Neutrophil (primary cell): Measurements from ENCODE around the gene C1orf174.

Experiments
- H3K27ac ChIP-seq: fragments of 200-600 bp; sonication (generic); 2 replicates; pipeline ENCODE4 v1.5.1; 2016; ENCODE audit warnings: mild to moderate bottlenecking, moderate library complexity
- H3K27me3 ChIP-seq: fragments of 200-600 bp; sonication (generic); 2 replicates; pipeline ENCODE4 v1.6.0; 2016; ENCODE audit warnings: mild to moderate bottlenecking
- H3K36me3 ChIP-seq: fragments of 200-600 bp; sonication (generic); 2 replicates; pipeline ENCODE4 v1.5.1; 2017
- H3K4me1 ChIP-seq, 2 experiments: fragments of 200-600 bp in 1 of 2; sonication (generic) in 1 of 2; 1 replicate in 1 of 2; 2 replicates in 1 of 2; pipeline versions ENCODE4 v1.5.1 to v1.6.1; 2013 to 2016; ENCODE audit warnings: low read depth in 1 of 2, low read length in 1 of 2, mild to moderate bottlenecking in 1 of 2, moderate library complexity in 1 of 2; ENCODE audit not compliant: control insufficient read depth in 1 of 2, insufficient read depth in 1 of 2
- H3K4me3 ChIP-seq, 2 experiments: fragments of 200-600 bp in 1 of 2; sonication (generic) in 1 of 2; 1 replicate in 1 of 2; 2 replicates in 1 of 2; pipeline ENCODE4 v1.5.1; 2013 to 2016; ENCODE audit warnings: low read depth in 1 of 2, low read length in 1 of 2, mild to moderate bottlenecking in 1 of 2, moderate library complexity in 1 of 2
- H3K9me3 ChIP-seq: fragments of 200-600 bp; sonication (generic); 2 replicates; pipeline ENCODE4 v1.5.1; 2016
- CTCF ChIP-seq: fragments of 200-600 bp; sonication (generic); IDR thresholded peaks from 2 replicates; pipeline ENCODE4 v1.5.1; 2016; ENCODE audit warnings: antibody characterized with exemption

C1orf174 gene

GRCh38 chr1:3898994-3899753 lies 898 bp downstream of the C1orf174 start:
- peak overlapping the region; percentile 97 for H3K27ac ChIP-seq
- no peaks in the 10 kb centered on the region for H3K9me3 ChIP-seq
- no peak for TF ChIP-seq CTCF
- peaks cover 14% of the 10 kb centered on the region for H3K36me3 ChIP-seq
- H3K27me3 ChIP-seq: no peaks in the 10 kb centered on the region
- peaks cover 14 to 16% of the 10 kb centered on the region in 2 experiments for H3K4me1 ChIP-seq
- H3K4me3 ChIP-seq: peak overlapping the region; percentile 74 to 100

- Histone ChIP-seq H3K27me3 (no peaks in the 10 kb centered on the region), H3K9me3 (no peaks in the 10 kb centered on the region), H3K4me3 (no peak overlapping the region), H3K4me1 (peaks cover 14 to 16% of the 10 kb centered on the region in 2 experiments), H3K36me3 (peaks cover 14% of the 10 kb centered on the region), H3K27ac (no peak overlapping the region)
- no peak for TF ChIP-seq CTCF
Observed at GRCh38 chr1:3898475-3898735, 1.7 kb downstream of the C1orf174 start.

- H3K4me3 ChIP-seq: no peak overlapping the region
- H3K27me3 ChIP-seq: no peaks in the 10 kb centered on the region
- H3K9me3 ChIP-seq: no peaks in the 10 kb centered on the region
- TF ChIP-seq CTCF: no peak
- H3K4me1 ChIP-seq: peaks cover 14 to 16% of the 10 kb centered on the region in 2 experiments
- H3K27ac ChIP-seq: no peak overlapping the region
- H3K36me3 ChIP-seq: peaks cover 14% of the 10 kb centered on the region
Observed at GRCh38 chr1:3896396-3897000, 3.6 kb downstream of the C1orf174 start.

GRCh38 chr1:3895951-3896325 lies 4.1 kb downstream of the C1orf174 start:
- TF ChIP-seq CTCF: no peak
- no peaks in the 10 kb centered on the region for H3K27me3 ChIP-seq
- peaks cover 14% of the 10 kb centered on the region for H3K36me3 ChIP-seq
- H3K4me3 ChIP-seq: no peak overlapping the region
- peaks cover 14 to 16% of the 10 kb centered on the region in 2 experiments for H3K4me1 ChIP-seq
- no peak overlapping the region for H3K27ac ChIP-seq
- no peaks in the 10 kb centered on the region for H3K9me3 ChIP-seq

GRCh38 chr1:3895279-3895950 lies 4.7 kb downstream of the C1orf174 start:
- no peak for TF ChIP-seq CTCF
- Histone ChIP-seq H3K9me3 (no peaks in the 10 kb centered on the region), H3K4me3 (no peak overlapping the region), H3K4me1 (peaks cover 14 to 19% of the 10 kb centered on the region in 2 experiments), H3K36me3 (peaks cover 19% of the 10 kb centered on the region), H3K27ac (no peak overlapping the region), H3K27me3 (no peaks in the 10 kb centered on the region)
